AG10803 (cell line): ENCODE measurements around the gene COL1A2.

ENCODE experiments used
- DNase-seq: peaks from one replicate; pipeline ENCODE4 v3.0.0; 2010; ENCODE audit warnings: low read depth
- H3K4me3 ChIP-seq: 2 replicates; pipeline ENCODE4 v1.5.1; 2011; ENCODE audit warnings: mild to moderate bottlenecking, low read length, control low read depth
- CTCF ChIP-seq: conservative IDR thresholded peaks from 2 replicates; pipeline ENCODE4 v1.5.1; 2011; ENCODE audit warnings: mild to moderate bottlenecking, low read length, control low read depth, inconsistent platforms

COL1A2 gene

GRCh38 chr7:94445696-94446194 lies 51.0 kb downstream of the COL1A2 start:
- no peak for TF ChIP-seq CTCF
- H3K4me3 ChIP-seq = no peak overlapping the region
- DNase-seq = no peak

- H3K4me3 ChIP-seq = no peak overlapping the region
- DNase-seq = no peak
- no peak for TF ChIP-seq CTCF
Measured at GRCh38 chr7:94446308-94446707, 51.6 kb downstream of the COL1A2 start.

- H3K4me3 ChIP-seq = no peak overlapping the region
- peak; percentile 54 for DNase-seq
- peak; percentile 75 for TF ChIP-seq CTCF
Measured at GRCh38 chr7:94449151-94449725, 54.5 kb downstream of the COL1A2 start.

GRCh38 chr7:94450044-94450697 lies 55.5 kb downstream of the COL1A2 start:
- no peak overlapping the region for H3K4me3 ChIP-seq
- DNase-seq = no peak
- no peak for TF ChIP-seq CTCF

GRCh38 chr7:94451187-94451586 lies 56.5 kb downstream of the COL1A2 start:
- DNase-seq = no peak
- TF ChIP-seq CTCF = no peak
- no peak overlapping the region for H3K4me3 ChIP-seq

GRCh38 chr7:94452239-94452638 lies 57.5 kb downstream of the COL1A2 start:
- H3K4me3 ChIP-seq = no peak overlapping the region
- DNase-seq = no peak
- TF ChIP-seq CTCF = no peak

GRCh38 chr7:94453898-94454297 lies 59.2 kb downstream of the COL1A2 start:
- TF ChIP-seq CTCF = no peak
- DNase-seq = no peak
- H3K4me3 ChIP-seq = no peak overlapping the region
